B cell (primary cell): Measurements from ENCODE around the gene PWWP2B. TPM values are rescaled to one million over a fixed set of nuclear protein-coding genes. Genes with fewer than 3 reads are reported as not detected.
A peak's percentile ranks its signal among the peaks of the same experiment; 100 is the strongest.

ENCODE experiments used
- ATAC-seq: fragments of 200-7000 bp; cut with Tn5 transposase; one replicate; pipeline ENCODE4 v1.10.0; 2021; ENCODE audit warnings: low read depth, mild to moderate bottlenecking, moderate number of reproducible peaks, moderate library complexity
- CTCF ChIA-PET: fragments of 350-600 bp; sonication (Branson Sonifier 250); formaldehyde crosslinking; loops from one replicate; lab custom pipeline; 2021; ENCODE audit warnings: antibody characterized with exemption, inconsistent platforms; lab: Charles Lee
- POLR2A ChIA-PET: fragments of 350-600 bp; sonication (Branson Sonifier 250); formaldehyde crosslinking; loops from one replicate; lab custom pipeline; 2021; ENCODE audit warnings: antibody characterized with exemption; lab: Charles Lee
- DNase-seq: peaks from one replicate; pipeline ENCODE4 v3.0.0; 2013
- H2AFZ ChIP-seq: 2 replicates; pipeline ENCODE4 v1.6.1; 2012; ENCODE audit warnings: mild to moderate bottlenecking, low read depth, low read length; ENCODE audit not compliant: insufficient read depth, poor library complexity, severe bottlenecking
- H3K27ac ChIP-seq, 2 donors: 1 replicate in 1 of 2; 2 replicates in 1 of 2; pipeline ENCODE4 v1.5.1; 2012 to 2013; ENCODE audit warnings: low read length in 2 of 2, mild to moderate bottlenecking in 2 of 2, moderate library complexity in 1 of 2
- H3K27me3 ChIP-seq, 4 experiments: fragments of 200-600 bp in 1 of 4; sonication (generic) in 1 of 4; replicated peaks in 1 of 4; 1 replicate in 2 of 4; 2 replicates in 2 of 4; pipeline versions ENCODE4 v1.6.1 to v1.7.0; 2013 to 2016; ENCODE audit warnings: low read length in 3 of 4, mild to moderate bottlenecking in 2 of 4, mixed read lengths in 1 of 4, moderate library complexity in 1 of 4; ENCODE audit not compliant: insufficient read depth in 4 of 4, control insufficient read depth in 3 of 4; ENCODE audit errors: control extremely low read depth in 1 of 4
- H3K36me3 ChIP-seq, 2 experiments: replicated peaks in 1 of 2; 1 replicate in 1 of 2; 2 replicates in 1 of 2; pipeline versions ENCODE4 v1.6.1 to v1.7.1; 2013; ENCODE audit warnings: low read length in 1 of 2; ENCODE audit not compliant: insufficient read depth in 2 of 2, control insufficient read depth in 1 of 2; ENCODE audit errors: control extremely low read depth in 1 of 2, extremely low read depth in 1 of 2
- H3K4me1 ChIP-seq, 2 donors: fragments of 200-600 bp in 1 of 2; sonication (generic) in 1 of 2; 1 replicate in 1 of 2; 2 replicates in 1 of 2; pipeline versions ENCODE4 v1.5.1 to v1.6.1; 2013 to 2017; ENCODE audit warnings: low read length in 2 of 2; ENCODE audit not compliant: control insufficient read depth in 2 of 2, insufficient read depth in 2 of 2
- H3K4me2 ChIP-seq: replicated peaks from 2 replicates; pipeline ENCODE3; 2012; ENCODE audit warnings: mild to moderate bottlenecking, low read depth, low read length; ENCODE audit not compliant: poor library complexity, severe bottlenecking
- H3K4me3 ChIP-seq, 5 experiments: fragments of 200-600 bp in 1 of 5; sonication (generic) in 1 of 5; 1 replicate in 3 of 5; 2 replicates in 2 of 5; pipeline versions ENCODE4 v1.5.1 to v1.7.0; 2011 to 2016; ENCODE audit warnings: low read length in 4 of 5, mild to moderate bottlenecking in 4 of 5, low read depth in 2 of 5, control low read depth in 1 of 5, moderate library complexity in 1 of 5; ENCODE audit not compliant: insufficient read depth in 1 of 5; ENCODE audit errors: control extremely low read depth in 1 of 5, extremely low read depth in 1 of 5
- H3K79me2 ChIP-seq: fragments of 200-600 bp; sonication (generic); one replicate; pipeline ENCODE4 v1.6.0; 2016; ENCODE audit warnings: low read length; ENCODE audit not compliant: control insufficient read depth, insufficient read depth
- H3K9ac ChIP-seq: fragments of 200-600 bp; sonication (generic); 2 replicates; pipeline ENCODE4 v1.6.1; 2017; ENCODE audit warnings: mild to moderate bottlenecking, low read length, moderate library complexity
- H3K9me3 ChIP-seq, 3 donors: one replicate each; pipeline versions ENCODE4 v1.6.1 to v1.7.1; 2013; ENCODE audit warnings: low read length in 2 of 3; ENCODE audit not compliant: control insufficient read depth in 2 of 3, insufficient read depth in 1 of 3; ENCODE audit errors: control extremely low read depth in 1 of 3
- H4K20me1 ChIP-seq: 2 replicates; pipeline ENCODE4 v1.6.0; 2012; ENCODE audit warnings: mild to moderate bottlenecking, low read length; ENCODE audit not compliant: insufficient read depth, control insufficient read depth, poor library complexity, severe bottlenecking
- H3K27ac Mint-ChIP-seq: one replicate; pipeline ENCODE4 v1.8.0; 2021; ENCODE audit warnings: mixed read lengths
- H3K27me3 Mint-ChIP-seq: one replicate; pipeline ENCODE4 v1.8.0; 2021; ENCODE audit warnings: mixed read lengths
- H3K4me1 Mint-ChIP-seq: one replicate; pipeline ENCODE4 v1.8.0; 2021; ENCODE audit warnings: mixed read lengths
- H3K4me3 Mint-ChIP-seq: one replicate; pipeline ENCODE4 v1.8.0; 2021; ENCODE audit warnings: mixed read lengths
- H3K9me3 Mint-ChIP-seq: one replicate; pipeline ENCODE4 v1.8.0; 2022; ENCODE audit warnings: mixed read lengths; ENCODE audit not compliant: insufficient read depth
- CTCF ChIP-seq: fragments of 200-600 bp; IDR thresholded peaks from one replicate; pipeline ENCODE4 v1.8.0; 2022; ENCODE audit warnings: antibody characterized with exemption, mild to moderate bottlenecking
- EZH2 ChIP-seq: IDR thresholded peaks from 2 replicates; pipeline ENCODE4 v1.6.1; 2012; ENCODE audit warnings: borderline replicate concordance, low read depth, mild to moderate bottlenecking, moderate library complexity, low read length; ENCODE audit not compliant: insufficient read depth, poor library complexity, severe bottlenecking
- WGBS: methylation state at CpG from one replicate; pipeline ENCODE4 v1.1.5; 2013; ENCODE audit warnings: missing lambda C conversion rate; ENCODE audit not compliant: insufficient coverage; 5-methylcytosine and 5-hydroxymethylcytosine counted together
- intact Hi-C: fragments of 100-400 bp; cut with micrococcal nuclease; formaldehyde crosslinking; loops from one replicate; pipeline ENCODE4 v1.10.0; 2022
- polyA plus RNA-seq: library from polyadenylated mRNA; depleted of rRNA; stranded (reverse); fragments of >200 nt; gene quantifications from 2 replicates; pipeline ENCODE4 v1.2.3, GENCODE V29; 2012
- total RNA-seq, 2 donors: library from RNA; stranded (reverse); fragments of 120-200 nt in 1 of 2; gene quantifications; 1 replicate in 1 of 2; 2 replicates in 1 of 2; pipeline versions ENCODE4 v1.2.3 to v1.2.4, GENCODE V29; 2013 to 2022

Gene PWWP2B
- total and polyA plus RNA-seq, 2 donors (not counting 1 experiment from before 2014, with no cell fraction given) = 13.6 to 34.4 TPM

- Histone ChIP-seq H3K4me1 (peaks cover 35 to 48% of the 10 kb centered on the region in 2 donors), H3K79me2 (no peaks in the 10 kb centered on the region), H3K4me3 (no peak overlapping the region), H3K27me3 (no peaks in the 10 kb centered on the region), H2AFZ (no peak overlapping the region), H3K9ac (no peak overlapping the region), H3K4me2 (no peak overlapping the region), H4K20me1 (no peaks in the 10 kb centered on the region), H3K36me3 (no peaks in the 10 kb centered on the region), H3K27ac (peak overlapping the region in 1 of 2 donors; percentile 33), H3K9me3 (peaks cover 0 to 4% (median 0%) of the 10 kb centered on the region in 3 donors)
- Mint-ChIP-seq H3K27ac (peak overlapping the region; percentile 86), H3K27me3 (no peaks in the 10 kb centered on the region), H3K4me3 (peak overlapping the region; percentile 34), H3K9me3 (no peaks in the 10 kb centered on the region), H3K4me1 (peaks cover 40% of the 10 kb centered on the region)
- DNase-seq (no peak), ATAC-seq (no peak)
- intact Hi-C loops = no loop called here
- WGBS = 36% methylated on average over 4 of the region's 7 CpGs
- POLR2A ChIA-PET = no interaction called here
- CTCF ChIA-PET = interaction anchor here (0.9 to 1.3 kb wide), 2 partner anchors 24 to 35 kb away, joined by 4 to 5 read pairs; no protein-coding TSS in a partner anchor
- no peak for TF ChIP-seq CTCF
- no peak for TF ChIP-seq EZH2
Observed at GRCh38 chr10:132444877-132445351, 47.9 kb downstream of the PWWP2B start.

DNA sequence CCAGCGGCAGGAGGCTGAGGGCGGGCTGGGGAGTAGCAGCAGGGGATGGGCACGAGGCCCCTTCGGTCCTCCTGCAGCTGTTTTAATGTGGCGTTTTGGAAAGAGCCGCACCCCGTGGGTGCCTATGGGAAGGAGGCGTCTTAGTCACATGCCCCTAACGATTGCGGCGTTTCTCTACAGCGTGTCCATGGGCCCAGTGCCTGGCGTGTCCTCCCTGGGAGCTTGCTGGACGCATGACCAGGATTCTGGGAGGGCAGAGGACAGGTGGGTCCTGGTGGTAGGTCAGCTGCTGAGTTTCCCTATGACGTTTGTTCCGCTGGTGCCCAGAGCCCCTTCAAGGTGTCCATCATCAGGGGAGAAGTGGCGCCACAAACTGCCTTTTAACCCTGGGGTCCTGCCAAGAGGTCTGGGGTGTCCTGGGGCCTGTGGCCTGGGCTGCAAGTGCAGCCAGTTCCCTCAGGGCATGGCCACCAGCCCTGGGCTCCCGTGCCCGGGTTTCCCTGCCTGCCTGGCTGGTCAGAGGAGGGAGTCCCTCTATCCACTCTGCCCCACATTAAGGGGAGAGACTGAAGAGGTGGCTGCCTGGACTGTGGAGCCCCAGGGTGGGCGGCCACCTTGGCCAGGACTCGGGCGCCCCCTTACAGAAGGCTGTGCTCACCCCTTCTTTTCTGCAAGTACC lies 48.7 kb downstream of the PWWP2B start:
- no peak overlapping the region for H3K9ac ChIP-seq
- WGBS = 92% methylated on average over 17 of the region's 22 CpGs
- peaks cover 43% of the 10 kb centered on the region for H3K4me1 Mint-ChIP-seq
- ChIA-PET CTCF (interaction anchor here (0.8 to 2.2 kb wide), 9 partner anchors 9 to 222 kb away, joined by 3 to 11 read pairs (median 7); partner anchors contain the start of gene PWWP2B), POLR2A (interaction anchor here (2.0 kb wide), 1 partner anchor 48 kb away, joined by 11 read pairs; the partner anchor contains the start of gene PWWP2B)
- no peak for DNase-seq
- peaks cover 0 to 4% (median 0%) of the 10 kb centered on the region in 3 donors for H3K9me3 ChIP-seq
- ATAC-seq = no peak
- no peak overlapping the region for H2AFZ ChIP-seq
- peak overlapping the region; percentile 34 for H3K4me3 Mint-ChIP-seq
- no peak overlapping the region for H3K27ac ChIP-seq
- TF ChIP-seq EZH2 = no peak
- intact Hi-C loops = no loop called here
- H3K4me1 ChIP-seq = peaks cover 35 to 48% of the 10 kb centered on the region in 2 donors
- H3K27me3 ChIP-seq = no peaks in the 10 kb centered on the region
- no peaks in the 10 kb centered on the region for H3K9me3 Mint-ChIP-seq
- H3K79me2 ChIP-seq = no peaks in the 10 kb centered on the region
- no peak overlapping the region for H3K4me2 ChIP-seq
- peak overlapping the region; percentile 92 for H3K27ac Mint-ChIP-seq
- no peaks in the 10 kb centered on the region for H3K36me3 ChIP-seq
- no peaks in the 10 kb centered on the region for H3K27me3 Mint-ChIP-seq
- H3K4me3 ChIP-seq = no peak overlapping the region
- no peaks in the 10 kb centered on the region for H4K20me1 ChIP-seq
